Gastrocnemius medialis (tissue), 4 donors: ENCODE data around the gene NGEF.

Source experiments
- CTCF ChIP-seq, 5 experiments: fragments of 450-650 bp in 3 of 5; fragments of 200-600 bp in 2 of 5; sonication (generic) in 2 of 5; IDR thresholded peaks in 4 of 5; conservative IDR thresholded peaks in 1 of 5; 1 replicate in 4 of 5; 2 replicates in 1 of 5; pipeline ENCODE4 v1.5.1; 2016 to 2019; ENCODE audit warnings: antibody characterized with exemption in 5 of 5, mild to moderate bottlenecking in 3 of 5, moderate library complexity in 3 of 5
- POLR2A ChIP-seq, 2 donors: fragments of 450-650 bp; IDR thresholded peaks; one replicate each; pipeline ENCODE4 v1.6.1; 2017; ENCODE audit warnings: antibody characterized with exemption in 2 of 2, mild to moderate bottlenecking in 2 of 2, moderate library complexity in 2 of 2

DNA sequence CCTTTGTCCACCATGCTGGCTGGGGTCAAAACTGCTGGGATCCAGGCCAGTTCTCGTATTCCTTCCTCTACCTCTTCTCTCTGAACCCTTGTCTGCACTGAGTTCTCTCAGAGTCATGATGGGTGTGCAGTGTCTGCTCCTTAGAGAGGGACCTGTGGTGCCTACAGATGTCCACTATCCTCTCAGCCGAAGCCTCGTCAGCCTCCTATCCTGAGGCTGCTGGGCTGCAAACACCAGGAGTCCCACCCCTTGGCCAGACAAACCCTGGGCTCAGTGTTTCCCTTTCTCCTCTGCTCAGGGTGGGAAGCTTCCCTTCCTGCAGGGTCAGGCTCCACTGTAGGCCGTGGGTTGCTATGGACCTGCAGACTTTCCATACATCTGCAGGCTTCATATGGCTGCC is 49.4 kb upstream of the NGEF start:
- no peak for TF ChIP-seq CTCF (IDR thresholded peaks at IDR 0.05 in 4 of 5, conservative IDR thresholded peaks at IDR 0.05 in 1 of 5)
- TF ChIP-seq POLR2A (IDR thresholded peaks at IDR 0.05): no peak
